ENCODE data around the gene TMEM79.
A peak's percentile ranks its signal among the peaks of the same experiment; 100 is the strongest.
"Not testable (repeated sequence)": the region's sequence is repeated elsewhere in the genome, so short reads cannot be mapped to it uniquely, and the experiment has no call there.

TMEM79 gene

GRCh38 chr1:156303241-156303640, 19.1 kb downstream of the TMEM79 start:
- no peak for DNase-seq (ENCODE audit: low spot score)
- Mint-ChIP-seq H3K4me3 (no peak overlapping the region), H3K9me3 (no peaks in the 10 kb centered on the region), H3K36me3 (ENCODE audit: low read depth) (peaks cover 20% of the 10 kb centered on the region), H3K27ac (no peak overlapping the region), H3K4me1 (ENCODE audit: low read depth) (peaks cover 3% of the 10 kb centered on the region), H3K27me3 (ENCODE audit: low read depth) (no peaks in the 10 kb centered on the region)

GRCh38 chr1:156305215-156305614, 21.1 kb downstream of the TMEM79 start:
- Mint-ChIP-seq H3K9me3 (no peaks in the 10 kb centered on the region), H3K27me3 (ENCODE audit: low read depth) (no peaks in the 10 kb centered on the region), H3K27ac (peak overlapping the region; percentile 20)

GRCh38 chr1:156308078-156308477, 24.0 kb downstream of the TMEM79 start:
- no peak overlapping the region for H3K4me3 Mint-ChIP-seq
- peaks cover 55% of the 10 kb centered on the region for H3K36me3 Mint-ChIP-seq (ENCODE audit: low read depth)
- H3K4me1 Mint-ChIP-seq (ENCODE audit: low read depth), result peaks cover 5% of the 10 kb centered on the region
- no peak for DNase-seq (ENCODE audit: low spot score)
- H3K9me3 Mint-ChIP-seq, result no peaks in the 10 kb centered on the region
- H3K27ac Mint-ChIP-seq, result no peak overlapping the region
- H3K27me3 Mint-ChIP-seq (ENCODE audit: low read depth), result no peaks in the 10 kb centered on the region

More at GRCh38 chr1:156305215-156305614, 21.1 kb downstream of the TMEM79 start:
- Mint-ChIP-seq H3K36me3 (ENCODE audit: low read depth) (peaks cover 32% of the 10 kb centered on the region), H3K4me1 (ENCODE audit: low read depth) (peaks cover 5% of the 10 kb centered on the region), H3K4me3 (no peak overlapping the region)
- no peak for DNase-seq (ENCODE audit: low spot score)

GRCh38 chr1:156310962-156311361, 26.8 kb downstream of the TMEM79 start:
- Mint-ChIP-seq H3K27me3 (ENCODE audit: low read depth) (no peaks in the 10 kb centered on the region), H3K27ac (no peak overlapping the region), H3K36me3 (ENCODE audit: low read depth) (peaks cover 64% of the 10 kb centered on the region), H3K4me1 (ENCODE audit: low read depth) (peaks cover 3% of the 10 kb centered on the region), H3K4me3 (no peak overlapping the region), H3K9me3 (no peaks in the 10 kb centered on the region)
- no peak for DNase-seq (ENCODE audit: low spot score)

- Mint-ChIP-seq H3K27me3 (ENCODE audit: low read depth) (no peaks in the 10 kb centered on the region), H3K27ac (no peak overlapping the region), H3K4me1 (ENCODE audit: low read depth) (no peaks in the 10 kb centered on the region), H3K9me3 (no peaks in the 10 kb centered on the region), H3K4me3 (no peak overlapping the region), H3K36me3 (ENCODE audit: low read depth) (peaks cover 62% of the 10 kb centered on the region)
- DNase-seq (ENCODE audit: low spot score), result no peak
Observed at GRCh38 chr1:156316909-156317308, 32.8 kb downstream of the TMEM79 start.

- H3K36me3 Mint-ChIP-seq (ENCODE audit: low read depth), result peaks cover 55% of the 10 kb centered on the region
- H3K27ac Mint-ChIP-seq, result no peak overlapping the region
- DNase-seq (ENCODE audit: low spot score), result no peak
- no peaks in the 10 kb centered on the region for H3K4me1 Mint-ChIP-seq (ENCODE audit: low read depth)
- H3K27me3 Mint-ChIP-seq (ENCODE audit: low read depth), result no peaks in the 10 kb centered on the region
- H3K9me3 Mint-ChIP-seq, result no peaks in the 10 kb centered on the region
- H3K4me3 Mint-ChIP-seq, result no peak overlapping the region
Observed at GRCh38 chr1:156319664-156320063, 35.5 kb downstream of the TMEM79 start.

GRCh38 chr1:156320560-156320959, 36.4 kb downstream of the TMEM79 start:
- H3K4me1 Mint-ChIP-seq (ENCODE audit: low read depth), result no peaks in the 10 kb centered on the region
- H3K9me3 Mint-ChIP-seq, result no peaks in the 10 kb centered on the region
- no peaks in the 10 kb centered on the region for H3K27me3 Mint-ChIP-seq (ENCODE audit: low read depth)
- no peak overlapping the region for H3K4me3 Mint-ChIP-seq
- no peak overlapping the region for H3K27ac Mint-ChIP-seq
- peaks cover 58% of the 10 kb centered on the region for H3K36me3 Mint-ChIP-seq (ENCODE audit: low read depth)
- DNase-seq (ENCODE audit: low spot score), result no peak

GRCh38 chr1:156323179-156323578, 39.1 kb downstream of the TMEM79 start:
- peaks cover 58% of the 10 kb centered on the region for H3K36me3 Mint-ChIP-seq (ENCODE audit: low read depth)
- not testable (repeated sequence) for H3K27ac Mint-ChIP-seq; DNase-seq (ENCODE audit: low spot score); H3K9me3 Mint-ChIP-seq; H3K4me1 Mint-ChIP-seq (ENCODE audit: low read depth); H3K4me3 Mint-ChIP-seq; H3K27me3 Mint-ChIP-seq (ENCODE audit: low read depth)

- H3K27ac Mint-ChIP-seq, result no peak overlapping the region
- H3K4me3 Mint-ChIP-seq, result peak overlapping the region; percentile 95
- H3K27me3 Mint-ChIP-seq (ENCODE audit: low read depth), result no peaks in the 10 kb centered on the region
- peaks cover 19% of the 10 kb centered on the region for H3K4me1 Mint-ChIP-seq (ENCODE audit: low read depth)
- no peaks in the 10 kb centered on the region for H3K9me3 Mint-ChIP-seq
- DNase-seq (ENCODE audit: low spot score), result no peak
- H3K36me3 Mint-ChIP-seq (ENCODE audit: low read depth), result peaks cover 48% of the 10 kb centered on the region
Observed at GRCh38 chr1:156336242-156336641, 52.1 kb downstream of the TMEM79 start.

- peaks cover 43% of the 10 kb centered on the region for H3K36me3 Mint-ChIP-seq (ENCODE audit: low read depth)
- H3K4me3 Mint-ChIP-seq, result peak overlapping the region; percentile 95
- peak overlapping the region; percentile 98 for H3K27ac Mint-ChIP-seq
- no peaks in the 10 kb centered on the region for H3K27me3 Mint-ChIP-seq (ENCODE audit: low read depth)
- DNase-seq (ENCODE audit: low spot score), result peak; percentile 5
- H3K9me3 Mint-ChIP-seq, result no peaks in the 10 kb centered on the region
- H3K4me1 Mint-ChIP-seq (ENCODE audit: low read depth), result peaks cover 19% of the 10 kb centered on the region
Observed at GRCh38 chr1:156337052-156337887, 53.1 kb downstream of the TMEM79 start.

- H3K4me1 Mint-ChIP-seq (ENCODE audit: low read depth), result peaks cover 19% of the 10 kb centered on the region
- no peaks in the 10 kb centered on the region for H3K9me3 Mint-ChIP-seq
- peak overlapping the region; percentile 98 for H3K27ac Mint-ChIP-seq
- peak overlapping the region; percentile 95 for H3K4me3 Mint-ChIP-seq
- no peaks in the 10 kb centered on the region for H3K27me3 Mint-ChIP-seq (ENCODE audit: low read depth)
- peaks cover 38% of the 10 kb centered on the region for H3K36me3 Mint-ChIP-seq (ENCODE audit: low read depth)
- DNase-seq (ENCODE audit: low spot score), result no peak
Observed at GRCh38 chr1:156337888-156338179, 53.7 kb downstream of the TMEM79 start.

- Mint-ChIP-seq H3K27ac (peak within 1 kb of the TSS; percentile 98), H3K4me1 (ENCODE audit: low read depth) (peaks cover 18% of the 10 kb centered on the region), H3K36me3 (ENCODE audit: low read depth) (peaks cover 35% of the 10 kb centered on the region), H3K27me3 (ENCODE audit: low read depth) (peaks cover 4% of the 10 kb centered on the region), H3K4me3 (peak within 1 kb of the TSS; percentile 95), H3K9me3 (no peaks in the 10 kb centered on the region)
- DNase-seq (ENCODE audit: low spot score), result peak; percentile 100
Observed at GRCh38 chr1:156338180-156338976, 54.3 kb downstream of the TMEM79 start, which contains the start of the genes CCT3 and TSACC. Gene CCT3 (minus strand): TSS chr1:156338292. CDS start chr1:156338184, 108 bp downstream. Gene TSACC (plus strand): TSS chr1:156338526. CDS start chr1:156339758, 1,232 bp downstream.
